IMR-90 (cell line): ENCODE measurements around the gene OPALIN. TPM values are rescaled to one million over a fixed set of nuclear protein-coding genes. Genes with fewer than 3 reads are reported as not detected.

Experiments used
- ATAC-seq: fragments of 200-7000 bp; cut with Tn5 transposase; 2 replicates; pipeline ENCODE4 v1.9.1; 2020; ENCODE audit warnings: low read depth, mild to moderate bottlenecking, moderate library complexity
- BruUV-seq: library from RNA; stranded (reverse); fragments of 400-500 nt; replicated peaks from 2 replicates; lab custom pipeline; 2021; lab: Mats Ljungman, UMichigan
- CTCF ChIA-PET: fragments of 300-600 bp; formaldehyde crosslinking; extraction: SDS; loops from one replicate; lab custom pipeline; 2021; ENCODE audit warnings: antibody characterized with exemption; lab: Yijun Ruan, JAX
- POLR2A ChIA-PET: fragments of 300-600 bp; sonication (Branson Sonifier 250); formaldehyde crosslinking; loops from one replicate; lab custom pipeline; 2022; ENCODE audit warnings: antibody characterized with exemption; ENCODE audit not compliant: unreplicated experiment; lab: Charles Lee
- DNase-seq: peaks from one replicate; pipeline ENCODE4 v3.0.0; 2013
- H2AFZ ChIP-seq: replicated peaks from 2 replicates; pipeline ENCODE3; 2013; ENCODE audit warnings: low read length, mild to moderate bottlenecking; ENCODE audit not compliant: poor library complexity
- H2AK5ac ChIP-seq: 2 replicates; pipeline ENCODE4 v1.6.1; 2013; ENCODE audit warnings: low read depth, low read length, inconsistent platforms
- H2AK9ac ChIP-seq: replicated peaks from 2 replicates; pipeline ENCODE3; 2013; ENCODE audit warnings: mild to moderate bottlenecking, low read depth, low read length, moderate library complexity; ENCODE audit not compliant: poor library complexity
- H2BK120ac ChIP-seq: 2 replicates; pipeline ENCODE4 v1.6.1; 2013; ENCODE audit warnings: low read depth, low read length, inconsistent platforms
- H2BK15ac ChIP-seq: 3 replicates; pipeline ENCODE4 v1.6.1; 2013; ENCODE audit warnings: low read depth, low read length, inconsistent platforms
- H2BK20ac ChIP-seq: 2 replicates; pipeline ENCODE4 v1.6.1; 2013; ENCODE audit warnings: low read depth, mild to moderate bottlenecking, inconsistent platforms, low read length, moderate library complexity
- H2BK5ac ChIP-seq: 2 replicates; pipeline ENCODE4 v1.6.1; 2013; ENCODE audit warnings: mild to moderate bottlenecking, low read depth, low read length, inconsistent platforms; ENCODE audit not compliant: poor library complexity, severe bottlenecking
- H3K14ac ChIP-seq: replicated peaks from 2 replicates; pipeline ENCODE4 v1.6.1; 2013; ENCODE audit warnings: low read depth, low read length, inconsistent platforms
- H3K18ac ChIP-seq: 2 replicates; pipeline ENCODE4 v1.6.1; 2013; ENCODE audit warnings: low read depth, low read length, control low read depth
- H3K23ac ChIP-seq: 2 replicates; pipeline ENCODE4 v1.6.1; 2013; ENCODE audit warnings: low read depth, low read length, inconsistent platforms
- H3K27ac ChIP-seq: 2 replicates; pipeline ENCODE4 v1.5.1; 2013; ENCODE audit warnings: mild to moderate bottlenecking, control low read depth, low read length; ENCODE audit not compliant: insufficient read depth
- H3K27me3 ChIP-seq: 2 replicates; pipeline ENCODE4 v1.6.1; 2013; ENCODE audit warnings: low read length; ENCODE audit not compliant: control insufficient read depth, insufficient read depth
- H3K36me3 ChIP-seq: 2 replicates; pipeline ENCODE4 v1.6.1; 2013; ENCODE audit warnings: low read length, mixed read lengths; ENCODE audit not compliant: control insufficient read depth, insufficient read depth
- H3K4ac ChIP-seq: 2 replicates; pipeline ENCODE4 v1.6.1; 2013; ENCODE audit warnings: low read depth, low read length, inconsistent platforms
- H3K4me1 ChIP-seq: 2 replicates; pipeline ENCODE4 v1.6.1; 2013; ENCODE audit warnings: low read length, mixed read lengths; ENCODE audit not compliant: control insufficient read depth, insufficient read depth
- H3K4me2 ChIP-seq: 2 replicates; pipeline ENCODE4 v1.6.1; 2013; ENCODE audit warnings: low read depth, mild to moderate bottlenecking, control low read depth, low read length, moderate library complexity
- H3K4me3 ChIP-seq: 2 replicates; pipeline ENCODE4 v1.5.1; 2013; ENCODE audit warnings: low read depth, mild to moderate bottlenecking, control low read depth, low read length, moderate library complexity; ENCODE audit not compliant: insufficient read depth
- H3K56ac ChIP-seq: 2 replicates; pipeline ENCODE4 v1.6.1; 2013; ENCODE audit warnings: low read length, inconsistent platforms; ENCODE audit not compliant: insufficient read depth; ENCODE audit errors: extremely low read depth
- H3K79me1 ChIP-seq, 2 experiments: 2 replicates each; pipeline ENCODE4 v1.6.1; 2013; ENCODE audit warnings: low read length in 2 of 2, inconsistent platforms in 1 of 2, low read depth in 1 of 2
- H3K9ac ChIP-seq: 2 replicates; pipeline ENCODE4 v1.6.1; 2013; ENCODE audit warnings: low read depth, low read length, control low read depth
- H3K9me1 ChIP-seq: 2 replicates; pipeline ENCODE4 v1.6.1; 2013; ENCODE audit warnings: low read length, inconsistent platforms; ENCODE audit not compliant: insufficient read depth
- H3K9me3 ChIP-seq: 2 replicates; pipeline ENCODE4 v1.6.1; 2013; ENCODE audit warnings: low read length; ENCODE audit not compliant: control insufficient read depth, insufficient read depth
- H4K20me1 ChIP-seq: 2 replicates; pipeline ENCODE4 v1.6.1; 2013; ENCODE audit warnings: low read length, inconsistent platforms; ENCODE audit not compliant: insufficient read depth
- H4K5ac ChIP-seq: 2 replicates; pipeline ENCODE4 v1.6.1; 2013; ENCODE audit warnings: mild to moderate bottlenecking, low read depth, low read length, control low read depth
- H4K8ac ChIP-seq, 2 experiments: 2 replicates each; pipeline ENCODE4 v1.6.1; 2013; ENCODE audit warnings: low read depth in 2 of 2, low read length in 2 of 2, control low read depth in 1 of 2, inconsistent platforms in 1 of 2
- H4K91ac ChIP-seq: 2 replicates; pipeline ENCODE4 v1.6.1; 2013; ENCODE audit warnings: low read depth, low read length, inconsistent platforms; ENCODE audit not compliant: insufficient read depth
- BHLHE40 ChIP-seq: fragments of 150-350 bp; IDR thresholded peaks from 2 replicates; pipeline ENCODE4 v1.6.1; 2016; ENCODE audit warnings: mild to moderate bottlenecking, low read depth, low read length
- CEBPB ChIP-seq: IDR thresholded peaks from 2 replicates; pipeline ENCODE4 v1.6.1; 2012; ENCODE audit warnings: low read depth, low read length, improper control_type of control experiment
- CHD1 ChIP-seq: IDR thresholded peaks from 2 replicates; pipeline ENCODE4 v1.6.1; 2012; ENCODE audit warnings: low read depth, low read length, improper control_type of control experiment
- FOS ChIP-seq: fragments of 150-350 bp; IDR thresholded peaks from 2 replicates; pipeline ENCODE4 v1.6.1; 2016; ENCODE audit warnings: low read depth, low read length
- MAFK ChIP-seq: IDR thresholded peaks from 2 replicates; pipeline ENCODE4 v1.6.1; 2012; ENCODE audit warnings: low read depth, low read length, improper control_type of control experiment
- MAZ ChIP-seq: IDR thresholded peaks from 2 replicates; pipeline ENCODE4 v1.6.1; 2012; ENCODE audit warnings: low read depth, mild to moderate bottlenecking, low read length, improper control_type of control experiment, moderate library complexity, borderline replicate concordance
- MXI1 ChIP-seq: IDR thresholded peaks from 2 replicates; pipeline ENCODE4 v1.6.1; 2012; ENCODE audit warnings: low read depth, mild to moderate bottlenecking, low read length, moderate library complexity, borderline replicate concordance
- NFE2L2 ChIP-seq: fragments of 150-350 bp; IDR thresholded peaks from 2 replicates; pipeline ENCODE4 v1.6.1; 2016; ENCODE audit warnings: low read depth, mild to moderate bottlenecking, low read length
- POLR2A ChIP-seq: IDR thresholded peaks from 2 replicates; pipeline ENCODE4 v1.6.1; 2012; ENCODE audit warnings: mild to moderate bottlenecking, low read depth, low read length
- RAD21 ChIP-seq: IDR thresholded peaks from 2 replicates; pipeline ENCODE4 v1.6.1; 2012; ENCODE audit warnings: low read length, improper control_type of control experiment
- RCOR1 ChIP-seq: IDR thresholded peaks from 2 replicates; pipeline ENCODE4 v1.6.1; 2012; ENCODE audit warnings: mild to moderate bottlenecking, low read length, improper control_type of control experiment; ENCODE audit not compliant: insufficient replicate concordance
- RFX5 ChIP-seq: IDR thresholded peaks from 2 replicates; pipeline ENCODE4 v1.8.0; 2012; ENCODE audit warnings: low read depth, mild to moderate bottlenecking, low read length, moderate library complexity
- SMC3 ChIP-seq: fragments of 150-350 bp; IDR thresholded peaks from 2 replicates; pipeline ENCODE4 v1.6.1; 2016; ENCODE audit warnings: low read depth, mild to moderate bottlenecking, antibody characterized with exemption, low read length, moderate library complexity
- WGBS, 2 experiments: methylation state at CpG; one replicate each; pipeline versions ENCODE4 v1.1.5 to v1.1.7; 2013; ENCODE audit warnings: missing lambda C conversion rate in 2 of 2; ENCODE audit not compliant: insufficient read length in 1 of 2; ENCODE audit errors: extremely low coverage in 2 of 2; 5-methylcytosine and 5-hydroxymethylcytosine counted together
- dilution Hi-C: fragments of 300-500 bp; cut with HindIII; formaldehyde crosslinking; loops from one replicate; pipeline ENCODE4 v1.14.3; 2018; ENCODE audit warnings: low sequenced_read_pairs; ENCODE audit not compliant: unreplicated experiment
- in situ Hi-C: fragments of 300-500 bp; cut with MboI; formaldehyde crosslinking; loops from 3 replicates; pipeline ENCODE4 v1.14.3; 2019; ENCODE audit warnings: low sequenced_read_pairs, inconsistent platforms, mixed read lengths
- intact Hi-C: fragments of 100-400 bp; cut with micrococcal nuclease; formaldehyde crosslinking; loops from 2 replicates; pipeline ENCODE4 v1.10.0; 2022
- polyA plus RNA-seq, 3 experiments: library from polyadenylated mRNA; depleted of rRNA; stranded (reverse); fragments of >200 nt; gene quantifications; 2 replicates each; pipeline ENCODE4 v1.2.3, GENCODE V29; 2012; ENCODE audit warnings: low replicate concordance in 1 of 3
- total RNA-seq: library from RNA; depleted of rRNA; stranded (reverse); fragments of >200 nt; gene quantifications from 2 replicates; pipeline ENCODE4 v1.2.3, GENCODE V29; 2012
- TF ChIP-seq, protein P1 (sequence below): fragments of 150-350 bp; IDR thresholded peaks from 2 replicates; pipeline ENCODE4 v1.6.1; 2016; ENCODE audit warnings: low read depth, mild to moderate bottlenecking, low read length, moderate library complexity, borderline replicate concordance
- TF ChIP-seq, protein P2 (sequence below): conservative IDR thresholded peaks from 2 replicates; pipeline ENCODE4 v1.5.1; 2012; ENCODE audit warnings: mild to moderate bottlenecking, low read depth, low read length, improper control_type of control experiment
- TF ChIP-seq, protein P3 (sequence below): fragments of 150-350 bp; IDR thresholded peaks from 2 replicates; pipeline ENCODE4 v1.6.1; 2017; ENCODE audit warnings: mild to moderate bottlenecking, antibody characterized with exemption, low read length, low read depth

Gene OPALIN
- total and polyA plus RNA-seq, 2 of the 4 experiments (the other 2 are of a cell fraction) = not detected

DNA sequence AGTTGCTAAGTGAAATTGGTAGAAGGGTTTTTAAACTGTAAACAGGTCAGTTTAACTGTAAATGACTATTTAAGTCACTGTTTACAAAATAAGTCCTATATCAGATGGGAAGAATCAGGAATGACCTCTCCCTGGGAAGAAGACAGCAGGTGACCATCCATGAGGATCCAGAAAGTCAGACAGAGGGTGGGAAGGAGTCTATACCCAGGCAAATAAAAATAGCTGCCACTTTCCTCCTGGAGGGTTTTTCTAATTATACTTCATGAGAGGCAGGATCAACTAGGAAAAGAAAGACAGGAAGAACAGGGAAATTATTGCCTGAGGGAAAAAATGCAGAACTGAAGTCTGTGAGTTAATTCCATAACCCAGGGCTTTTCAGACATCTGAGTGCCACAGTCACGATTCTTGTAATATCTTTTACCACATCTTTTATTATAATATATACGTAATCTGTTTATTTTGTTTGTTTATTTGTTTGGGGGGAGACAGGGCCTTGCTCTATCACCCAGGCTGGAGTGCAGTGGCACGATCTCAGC lies 47.6 kb downstream of the OPALIN start:
- intact Hi-C loops = no loop called here

More for the DNA sequence above, 47.6 kb downstream of the OPALIN start:
- no peak overlapping the region for H2AK5ac ChIP-seq
- no peaks in the 10 kb centered on the region for H3K36me3 ChIP-seq
- H3K4me2 ChIP-seq = no peak overlapping the region
- no peak overlapping the region for H3K18ac ChIP-seq
- no peaks in the 10 kb centered on the region for H3K9me3 ChIP-seq
- no peak overlapping the region for H2AFZ ChIP-seq
- no peak overlapping the region for H2AK9ac ChIP-seq
- no peak for TF ChIP-seq MAFK
- TF ChIP-seq CEBPB = no peak
- no peak for TF ChIP-seq CHD1
- no peak for TF ChIP-seq MAZ
- TF ChIP-seq NFE2L2 = no peak
- TF ChIP-seq, protein P1, sequence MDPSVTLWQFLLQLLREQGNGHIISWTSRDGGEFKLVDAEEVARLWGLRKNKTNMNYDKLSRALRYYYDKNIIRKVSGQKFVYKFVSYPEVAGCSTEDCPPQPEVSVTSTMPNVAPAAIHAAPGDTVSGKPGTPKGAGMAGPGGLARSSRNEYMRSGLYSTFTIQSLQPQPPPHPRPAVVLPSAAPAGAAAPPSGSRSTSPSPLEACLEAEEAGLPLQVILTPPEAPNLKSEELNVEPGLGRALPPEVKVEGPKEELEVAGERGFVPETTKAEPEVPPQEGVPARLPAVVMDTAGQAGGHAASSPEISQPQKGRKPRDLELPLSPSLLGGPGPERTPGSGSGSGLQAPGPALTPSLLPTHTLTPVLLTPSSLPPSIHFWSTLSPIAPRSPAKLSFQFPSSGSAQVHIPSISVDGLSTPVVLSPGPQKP = no peak
- no peak for TF ChIP-seq SMC3
- TF ChIP-seq BHLHE40 = no peak
- TF ChIP-seq, protein P2, sequence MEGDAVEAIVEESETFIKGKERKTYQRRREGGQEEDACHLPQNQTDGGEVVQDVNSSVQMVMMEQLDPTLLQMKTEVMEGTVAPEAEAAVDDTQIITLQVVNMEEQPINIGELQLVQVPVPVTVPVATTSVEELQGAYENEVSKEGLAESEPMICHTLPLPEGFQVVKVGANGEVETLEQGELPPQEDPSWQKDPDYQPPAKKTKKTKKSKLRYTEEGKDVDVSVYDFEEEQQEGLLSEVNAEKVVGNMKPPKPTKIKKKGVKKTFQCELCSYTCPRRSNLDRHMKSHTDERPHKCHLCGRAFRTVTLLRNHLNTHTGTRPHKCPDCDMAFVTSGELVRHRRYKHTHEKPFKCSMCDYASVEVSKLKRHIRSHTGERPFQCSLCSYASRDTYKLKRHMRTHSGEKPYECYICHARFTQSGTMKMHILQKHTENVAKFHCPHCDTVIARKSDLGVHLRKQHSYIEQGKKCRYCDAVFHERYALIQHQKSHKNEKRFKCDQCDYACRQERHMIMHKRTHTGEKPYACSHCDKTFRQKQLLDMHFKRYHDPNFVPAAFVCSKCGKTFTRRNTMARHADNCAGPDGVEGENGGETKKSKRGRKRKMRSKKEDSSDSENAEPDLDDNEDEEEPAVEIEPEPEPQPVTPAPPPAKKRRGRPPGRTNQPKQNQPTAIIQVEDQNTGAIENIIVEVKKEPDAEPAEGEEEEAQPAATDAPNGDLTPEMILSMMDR = no peak
- TF ChIP-seq, protein P3, sequence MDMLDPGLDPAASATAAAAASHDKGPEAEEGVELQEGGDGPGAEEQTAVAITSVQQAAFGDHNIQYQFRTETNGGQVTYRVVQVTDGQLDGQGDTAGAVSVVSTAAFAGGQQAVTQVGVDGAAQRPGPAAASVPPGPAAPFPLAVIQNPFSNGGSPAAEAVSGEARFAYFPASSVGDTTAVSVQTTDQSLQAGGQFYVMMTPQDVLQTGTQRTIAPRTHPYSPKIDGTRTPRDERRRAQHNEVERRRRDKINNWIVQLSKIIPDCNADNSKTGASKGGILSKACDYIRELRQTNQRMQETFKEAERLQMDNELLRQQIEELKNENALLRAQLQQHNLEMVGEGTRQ = no peak
- no peak for TF ChIP-seq FOS
- no peak for TF ChIP-seq POLR2A
- no peak for TF ChIP-seq MXI1
- no peak for TF ChIP-seq RCOR1
- TF ChIP-seq RAD21 = no peak
- TF ChIP-seq RFX5 = no peak
- in situ Hi-C loops = no loop called here
- H4K5ac ChIP-seq = no peak overlapping the region
- no peaks in the 10 kb centered on the region for H3K9me1 ChIP-seq
- no peak overlapping the region for H3K4me3 ChIP-seq
- H3K27ac ChIP-seq = no peak overlapping the region
- no peak overlapping the region for H3K9ac ChIP-seq
- H3K14ac ChIP-seq = no peak overlapping the region
- WGBS, 2 experiments = no CpG with 5 or more reads among the region's 3 CpGs
- ChIA-PET CTCF (no interaction called here), POLR2A (no interaction called here)
- H4K91ac ChIP-seq = no peak overlapping the region
- dilution Hi-C loops = no loop called here
- no peak overlapping the region for H4K8ac ChIP-seq
- no peaks in the 10 kb centered on the region for H4K20me1 ChIP-seq
- no peak overlapping the region for H3K23ac ChIP-seq
- H3K4me1 ChIP-seq = no peaks in the 10 kb centered on the region
- H3K4ac ChIP-seq = no peak overlapping the region
- no peak overlapping the region for H2BK120ac ChIP-seq
- no peaks in the 10 kb centered on the region for H3K27me3 ChIP-seq
- H2BK20ac ChIP-seq = no peak overlapping the region
- DNase-seq (no peak), ATAC-seq (no peak)
- H2BK15ac ChIP-seq = no peak overlapping the region
- H3K56ac ChIP-seq = no peak overlapping the region
- no peak overlapping the region for H2BK5ac ChIP-seq
- BruUV-seq = no TSS peak
- H3K79me1 ChIP-seq = no peaks in the 10 kb centered on the region
